GM21526 (cell line): ENCODE data around the gene RAB6B.

ENCODE experiments used
- ATAC-seq: cut with Tn5 transposase; IDR thresholded peaks from one replicate; pipeline ENCODE4 v1.9.1; 2021; ENCODE audit warnings: moderate library complexity; ENCODE audit not compliant: unreplicated experiment, low FRiP score

RAB6B gene

GRCh38 chr3:133777807-133778568, 117.7 kb downstream of the RAB6B start:
- ATAC-seq, result no peak

GRCh38 chr3:133776794-133777438, 118.8 kb downstream of the RAB6B start:
- ATAC-seq, result no peak

DNA sequence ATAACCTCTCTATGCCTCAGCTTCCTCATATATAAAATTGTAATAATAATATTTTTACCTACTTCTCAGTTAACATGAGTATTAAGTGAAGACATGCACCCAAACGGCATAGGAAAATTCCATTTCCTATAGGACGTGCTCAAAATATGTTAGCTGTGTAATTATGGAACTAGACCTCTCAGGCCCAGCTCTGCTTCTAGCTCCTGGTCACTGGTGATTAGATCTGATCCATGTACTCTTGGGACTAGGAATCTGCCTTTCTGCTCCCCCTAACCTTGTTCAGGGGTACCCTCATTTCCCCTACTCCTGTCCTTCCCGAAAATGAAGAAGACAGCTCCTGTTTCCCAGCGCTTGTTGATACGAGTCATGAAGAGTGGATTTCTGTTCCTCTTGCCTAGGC, 119.8 kb downstream of the RAB6B start:
- ATAC-seq, result no peak

GRCh38 chr3:133775309-133775708, 120.4 kb downstream of the RAB6B start:
- no peak for ATAC-seq
